PC-3 (cell line): ENCODE data around the gene TNFSF8. TPM values are rescaled to one million over a fixed set of nuclear protein-coding genes. Genes with fewer than 3 reads are reported as not detected.

Experiments used
- ATAC-seq: fragments of 200-7000 bp; cut with Tn5 transposase; 2 replicates; pipeline ENCODE4 v1.9.1; 2020; ENCODE audit warnings: mild to moderate bottlenecking, moderate library complexity
- BruUV-seq: library from RNA; stranded (reverse); fragments of 400-500 nt; replicated peaks from 2 replicates; lab custom pipeline; 2021; lab: Mats Ljungman, UMichigan
- CTCF ChIA-PET: fragments of 300-600 bp; sonication (Branson Sonifier 250); formaldehyde crosslinking; loops from one replicate; lab custom pipeline; 2022; ENCODE audit warnings: antibody characterized with exemption; lab: Charles Lee
- POLR2A ChIA-PET: fragments of 300-600 bp; sonication (Branson Sonifier 250); formaldehyde crosslinking; loops from one replicate; lab custom pipeline; 2022; ENCODE audit warnings: antibody characterized with exemption; ENCODE audit not compliant: unreplicated experiment; lab: Charles Lee
- DNase-seq: peaks from one replicate; pipeline ENCODE4 v3.0.0-alpha.2; 2015
- H2AFZ ChIP-seq: fragments of 300-600 bp; sonication (generic); 2 replicates; pipeline ENCODE4 v1.6.0; 2016; ENCODE audit warnings: antibody characterized with exemption, low read length
- H3F3A ChIP-seq: fragments of 300-600 bp; sonication (generic); one replicate; pipeline ENCODE4 v1.6.0; 2017; ENCODE audit warnings: antibody characterized with exemption, low read length, control low read depth, mild to moderate bottlenecking; ENCODE audit not compliant: unreplicated experiment
- H3K27ac ChIP-seq: fragments of 300-600 bp; sonication (generic); 2 replicates; pipeline ENCODE4 v1.5.1; 2016; ENCODE audit warnings: mild to moderate bottlenecking, low read length
- H3K27me3 ChIP-seq: fragments of 300-600 bp; sonication (generic); 2 replicates; pipeline ENCODE4 v1.6.1; 2016; ENCODE audit warnings: low read length, mixed read lengths
- H3K36me3 ChIP-seq: fragments of 300-600 bp; sonication (generic); 2 replicates; pipeline ENCODE4 v1.6.1; 2016; ENCODE audit warnings: low read depth, mixed run types, low read length, mixed read lengths
- H3K4me1 ChIP-seq: fragments of 300-600 bp; sonication (generic); 2 replicates; pipeline ENCODE4 v1.5.1; 2016; ENCODE audit warnings: low read length; ENCODE audit not compliant: insufficient read depth
- H3K4me2 ChIP-seq: fragments of 300-600 bp; sonication (generic); 2 replicates; pipeline ENCODE4 v1.6.0; 2016; ENCODE audit warnings: low read length
- H3K4me3 ChIP-seq: fragments of 300-600 bp; sonication (generic); 2 replicates; pipeline ENCODE4 v1.5.1; 2016; ENCODE audit warnings: mild to moderate bottlenecking, low read length, mixed read lengths
- H3K79me2 ChIP-seq: fragments of 300-600 bp; sonication (generic); 2 replicates; pipeline ENCODE4 v1.6.1; 2017; ENCODE audit warnings: low read length, mixed read lengths
- H3K9ac ChIP-seq: fragments of 300-600 bp; sonication (generic); 2 replicates; pipeline ENCODE4 v1.6.0; 2016; ENCODE audit warnings: mild to moderate bottlenecking, low read length
- H3K9me2 ChIP-seq: fragments of 300-600 bp; sonication (generic); replicated peaks from 2 replicates; pipeline ENCODE4 v1.6.1; 2016; ENCODE audit warnings: mixed run types, low read length, mixed read lengths
- H3K9me3 ChIP-seq: fragments of 300-600 bp; sonication (generic); 2 replicates; pipeline ENCODE4 v1.6.1; 2016; ENCODE audit warnings: low read length, mixed read lengths
- H4K20me1 ChIP-seq: fragments of 300-600 bp; sonication (generic); 2 replicates; pipeline ENCODE4 v1.6.1; 2016; ENCODE audit warnings: low read length, mixed read lengths
- EZH2 ChIP-seq: fragments of 300-600 bp; sonication (generic); IDR thresholded peaks from one replicate; pipeline ENCODE4 v1.6.1; 2017; ENCODE audit warnings: antibody characterized with exemption, mild to moderate bottlenecking, low read length; ENCODE audit not compliant: unreplicated experiment
- EZH2phosphoT487 ChIP-seq: fragments of 300-600 bp; sonication (generic); IDR thresholded peaks from 2 replicates; pipeline ENCODE4 v1.6.1; 2018; ENCODE audit warnings: mild to moderate bottlenecking, antibody characterized with exemption, low read length, borderline replicate concordance
- intact Hi-C: fragments of 100-400 bp; cut with micrococcal nuclease; formaldehyde crosslinking; loops from 2 replicates; pipeline ENCODE4 v1.9.0; 2023
- total RNA-seq: library from RNA; depleted of rRNA; stranded (reverse); fragments of >200 nt; gene quantifications from 2 replicates; pipeline ENCODE4 v1.2.3, GENCODE V29; 2014
- TF ChIP-seq, protein P1 (sequence below): fragments of 300-600 bp; sonication (generic); conservative IDR thresholded peaks from 2 replicates; pipeline ENCODE4 v1.5.1; 2017; ENCODE audit warnings: antibody characterized with exemption, low read depth, mild to moderate bottlenecking, low read length

Gene TNFSF8
- total RNA-seq, 1 experiment from 2014 or later, result not detected

DNA sequence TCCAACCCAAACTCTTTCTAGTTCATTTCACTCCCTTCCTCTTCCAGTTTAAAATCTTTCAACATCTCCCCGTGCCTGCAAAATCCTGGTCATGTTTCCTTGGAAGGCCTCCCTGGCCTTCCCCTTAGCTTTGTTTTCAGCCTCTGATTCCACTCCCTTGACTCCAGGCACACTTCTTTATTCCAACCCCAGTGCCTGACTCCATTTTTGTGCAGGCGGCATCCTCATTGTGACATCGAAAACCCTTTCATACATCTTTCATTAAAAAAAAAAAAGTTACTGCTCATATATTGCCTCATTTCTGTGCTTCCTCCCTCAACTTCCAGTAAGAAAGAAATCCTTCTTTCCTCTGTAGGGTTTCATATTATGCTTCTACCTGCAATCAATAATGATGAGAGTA is 7.1 kb upstream of the TNFSF8 start:
- Histone ChIP-seq H3K79me2 (no peaks in the 10 kb centered on the region), H3K4me2 (no peak overlapping the region), H3K27me3 (no peaks in the 10 kb centered on the region), H3K9me2 (no peaks in the 10 kb centered on the region), H3K9me3 (no peaks in the 10 kb centered on the region), H4K20me1 (no peaks in the 10 kb centered on the region), H3K4me1 (no peaks in the 10 kb centered on the region), H3K9ac (no peak overlapping the region), H2AFZ (no peak overlapping the region), H3K4me3 (no peak overlapping the region), H3K36me3 (no peaks in the 10 kb centered on the region), H3K27ac (no peak overlapping the region), H3F3A (no peaks in the 10 kb centered on the region)
- no peak for DNase-seq
- POLR2A ChIA-PET, result no interaction called here
- CTCF ChIA-PET, result no interaction called here
- TF ChIP-seq EZH2phosphoT487, result no peak
- TF ChIP-seq, protein P1, sequence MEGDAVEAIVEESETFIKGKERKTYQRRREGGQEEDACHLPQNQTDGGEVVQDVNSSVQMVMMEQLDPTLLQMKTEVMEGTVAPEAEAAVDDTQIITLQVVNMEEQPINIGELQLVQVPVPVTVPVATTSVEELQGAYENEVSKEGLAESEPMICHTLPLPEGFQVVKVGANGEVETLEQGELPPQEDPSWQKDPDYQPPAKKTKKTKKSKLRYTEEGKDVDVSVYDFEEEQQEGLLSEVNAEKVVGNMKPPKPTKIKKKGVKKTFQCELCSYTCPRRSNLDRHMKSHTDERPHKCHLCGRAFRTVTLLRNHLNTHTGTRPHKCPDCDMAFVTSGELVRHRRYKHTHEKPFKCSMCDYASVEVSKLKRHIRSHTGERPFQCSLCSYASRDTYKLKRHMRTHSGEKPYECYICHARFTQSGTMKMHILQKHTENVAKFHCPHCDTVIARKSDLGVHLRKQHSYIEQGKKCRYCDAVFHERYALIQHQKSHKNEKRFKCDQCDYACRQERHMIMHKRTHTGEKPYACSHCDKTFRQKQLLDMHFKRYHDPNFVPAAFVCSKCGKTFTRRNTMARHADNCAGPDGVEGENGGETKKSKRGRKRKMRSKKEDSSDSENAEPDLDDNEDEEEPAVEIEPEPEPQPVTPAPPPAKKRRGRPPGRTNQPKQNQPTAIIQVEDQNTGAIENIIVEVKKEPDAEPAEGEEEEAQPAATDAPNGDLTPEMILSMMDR, result no peak
- no peak for TF ChIP-seq EZH2
- no peak for ATAC-seq
- intact Hi-C loops, result no loop called here
- BruUV-seq, result no TSS peak

DNA sequence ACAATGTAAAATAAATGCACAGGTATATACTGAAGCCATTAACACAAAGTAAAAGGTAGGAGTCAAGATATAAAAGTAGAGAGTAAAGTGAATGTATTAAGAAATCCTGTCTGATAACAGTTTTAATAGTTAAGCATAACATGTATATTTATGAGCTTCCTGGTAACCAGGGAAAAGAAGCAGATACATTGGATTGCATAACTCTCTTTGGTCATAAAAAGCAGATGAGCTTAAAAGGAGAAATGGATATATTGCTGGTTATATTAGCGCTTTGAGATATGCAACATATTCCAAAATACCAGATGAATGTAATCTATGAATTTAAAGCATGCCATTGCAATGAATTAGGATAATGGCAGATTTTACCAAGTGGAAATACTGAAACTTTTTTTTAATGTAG is 6.2 kb upstream of the TNFSF8 start:
- no peaks in the 10 kb centered on the region for H3K4me1 ChIP-seq
- intact Hi-C loops, result no loop called here
- ChIA-PET POLR2A (no interaction called here), CTCF (no interaction called here)
- no peak overlapping the region for H3K4me3 ChIP-seq
- H3K27me3 ChIP-seq, result no peaks in the 10 kb centered on the region
- H3K79me2 ChIP-seq, result no peaks in the 10 kb centered on the region
- DNase-seq (no peak), ATAC-seq (no peak)
- no peaks in the 10 kb centered on the region for H3F3A ChIP-seq
- H3K4me2 ChIP-seq, result no peak overlapping the region
- H3K9me3 ChIP-seq, result no peaks in the 10 kb centered on the region
- H3K36me3 ChIP-seq, result no peaks in the 10 kb centered on the region
- no peaks in the 10 kb centered on the region for H3K9me2 ChIP-seq
- H3K27ac ChIP-seq, result no peak overlapping the region
- TF ChIP-seq, protein P1, result no peak
- TF ChIP-seq EZH2 (no peak), EZH2phosphoT487 (no peak)
- H4K20me1 ChIP-seq, result no peaks in the 10 kb centered on the region
- H2AFZ ChIP-seq, result no peak overlapping the region
- no TSS peak for BruUV-seq
- H3K9ac ChIP-seq, result no peak overlapping the region

DNA sequence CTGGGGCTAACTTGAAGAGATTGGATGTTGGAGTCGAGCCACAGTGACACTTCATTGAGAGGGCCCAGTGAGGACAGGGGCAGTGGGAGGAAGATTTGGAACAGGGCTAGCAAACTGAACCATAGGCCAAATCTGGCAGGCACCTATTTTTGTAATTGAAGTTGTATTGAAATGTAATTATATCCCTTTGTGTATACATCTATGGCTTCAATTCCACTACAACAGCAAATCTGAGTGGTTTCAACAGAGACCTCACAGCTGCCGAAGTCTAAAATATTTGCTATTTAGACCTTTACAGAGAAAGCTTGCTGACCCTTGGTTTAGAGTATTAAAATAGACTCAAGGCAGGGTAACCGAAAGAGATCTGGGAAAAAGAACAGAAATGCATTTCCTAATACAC is 4.7 kb upstream of the TNFSF8 start:
- ATAC-seq, result no peak
- Histone ChIP-seq H3K4me3 (no peak overlapping the region), H3K9me3 (no peaks in the 10 kb centered on the region), H3K36me3 (no peaks in the 10 kb centered on the region), H3K27ac (no peak overlapping the region), H3K9me2 (no peaks in the 10 kb centered on the region), H3K27me3 (no peaks in the 10 kb centered on the region), H3K4me2 (no peak overlapping the region), H4K20me1 (no peaks in the 10 kb centered on the region), H3K4me1 (no peaks in the 10 kb centered on the region), H3K79me2 (no peaks in the 10 kb centered on the region), H2AFZ (no peak overlapping the region), H3F3A (no peaks in the 10 kb centered on the region), H3K9ac (no peak overlapping the region)
- TF ChIP-seq EZH2, result no peak
- TF ChIP-seq EZH2phosphoT487, result no peak
- TF ChIP-seq, protein P1, result no peak
- ChIA-PET CTCF (no interaction called here), POLR2A (no interaction called here)
- intact Hi-C loops, result no loop called here
- no peak for DNase-seq
- BruUV-seq, result no TSS peak
